ENCODE measurements around the gene PRELID3B. TPM values are rescaled to one million over a fixed set of nuclear protein-coding genes. Genes with fewer than 3 reads are reported as not detected.

Gene PRELID3B
- total and polyA plus RNA-seq, 2 of the 13 experiments (the other 11 are each of a cell fraction or from before 2014, with no cell fraction given): 23.3 to 42.6 TPM

DNA sequence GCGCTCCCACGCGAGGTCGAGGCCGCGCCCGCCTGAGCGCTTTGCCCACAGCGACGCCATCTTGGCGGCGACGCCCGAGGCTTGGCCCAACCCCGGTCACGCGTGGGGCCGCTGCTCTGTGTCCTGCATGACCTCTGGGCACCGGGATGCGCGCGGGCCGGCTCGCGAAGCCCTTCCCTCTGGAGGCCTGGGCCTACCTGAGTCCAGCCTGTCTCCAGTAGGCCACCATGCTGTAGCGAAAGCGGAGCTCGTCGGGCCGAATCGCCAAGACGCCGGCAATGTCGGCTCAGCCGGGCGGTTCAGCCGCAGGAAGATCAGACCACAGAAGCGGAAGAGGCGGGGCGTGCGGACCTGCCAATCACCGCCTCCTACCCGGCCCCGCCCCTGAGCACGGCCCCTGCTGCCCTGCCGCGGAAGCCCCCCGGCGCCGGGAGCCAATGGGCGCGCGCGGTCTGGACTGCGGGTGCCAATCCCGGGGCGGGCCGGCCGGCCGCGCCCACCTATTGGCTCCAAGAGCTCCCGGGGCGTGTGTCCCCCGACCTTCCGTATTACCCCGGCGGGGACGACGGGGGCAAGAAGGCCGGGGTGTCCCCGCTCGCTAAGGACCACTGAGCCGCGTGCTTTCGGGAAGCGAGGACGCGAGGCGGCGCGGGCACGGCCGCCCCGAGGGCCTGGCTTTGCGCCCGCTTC lies 10.4 kb downstream of the PRELID3B start, which contains the start of gene ATP5F1E (continued):
- TF ChIP-seq, protein P1, sequence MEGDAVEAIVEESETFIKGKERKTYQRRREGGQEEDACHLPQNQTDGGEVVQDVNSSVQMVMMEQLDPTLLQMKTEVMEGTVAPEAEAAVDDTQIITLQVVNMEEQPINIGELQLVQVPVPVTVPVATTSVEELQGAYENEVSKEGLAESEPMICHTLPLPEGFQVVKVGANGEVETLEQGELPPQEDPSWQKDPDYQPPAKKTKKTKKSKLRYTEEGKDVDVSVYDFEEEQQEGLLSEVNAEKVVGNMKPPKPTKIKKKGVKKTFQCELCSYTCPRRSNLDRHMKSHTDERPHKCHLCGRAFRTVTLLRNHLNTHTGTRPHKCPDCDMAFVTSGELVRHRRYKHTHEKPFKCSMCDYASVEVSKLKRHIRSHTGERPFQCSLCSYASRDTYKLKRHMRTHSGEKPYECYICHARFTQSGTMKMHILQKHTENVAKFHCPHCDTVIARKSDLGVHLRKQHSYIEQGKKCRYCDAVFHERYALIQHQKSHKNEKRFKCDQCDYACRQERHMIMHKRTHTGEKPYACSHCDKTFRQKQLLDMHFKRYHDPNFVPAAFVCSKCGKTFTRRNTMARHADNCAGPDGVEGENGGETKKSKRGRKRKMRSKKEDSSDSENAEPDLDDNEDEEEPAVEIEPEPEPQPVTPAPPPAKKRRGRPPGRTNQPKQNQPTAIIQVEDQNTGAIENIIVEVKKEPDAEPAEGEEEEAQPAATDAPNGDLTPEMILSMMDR (CRISPR knock-in tag; IDR thresholded peaks at IDR 0.05): peak; percentile 21; the same call in 1 of the 2 replicates
- TF ChIP-seq, protein P2, sequence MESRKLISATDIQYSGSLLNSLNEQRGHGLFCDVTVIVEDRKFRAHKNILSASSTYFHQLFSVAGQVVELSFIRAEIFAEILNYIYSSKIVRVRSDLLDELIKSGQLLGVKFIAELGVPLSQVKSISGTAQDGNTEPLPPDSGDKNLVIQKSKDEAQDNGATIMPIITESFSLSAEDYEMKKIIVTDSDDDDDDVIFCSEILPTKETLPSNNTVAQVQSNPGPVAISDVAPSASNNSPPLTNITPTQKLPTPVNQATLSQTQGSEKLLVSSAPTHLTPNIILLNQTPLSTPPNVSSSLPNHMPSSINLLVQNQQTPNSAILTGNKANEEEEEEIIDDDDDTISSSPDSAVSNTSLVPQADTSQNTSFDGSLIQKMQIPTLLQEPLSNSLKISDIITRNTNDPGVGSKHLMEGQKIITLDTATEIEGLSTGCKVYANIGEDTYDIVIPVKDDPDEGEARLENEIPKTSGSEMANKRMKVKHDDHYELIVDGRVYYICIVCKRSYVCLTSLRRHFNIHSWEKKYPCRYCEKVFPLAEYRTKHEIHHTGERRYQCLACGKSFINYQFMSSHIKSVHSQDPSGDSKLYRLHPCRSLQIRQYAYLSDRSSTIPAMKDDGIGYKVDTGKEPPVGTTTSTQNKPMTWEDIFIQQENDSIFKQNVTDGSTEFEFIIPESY (CRISPR knock-in tag; IDR thresholded peaks at IDR 0.05): peak; percentile 6; the same call in 1 of the 2 replicates
- TF ChIP-seq ETV6 (CRISPR knock-in tag; conservative IDR thresholded peaks at IDR 0.05): peak; percentile 79
- peak; percentile 60; the same call in 1 of the 2 replicates for TF ChIP-seq MED1 (CRISPR knock-in tag; IDR thresholded peaks at IDR 0.05)
- TF ChIP-seq, protein P3, sequence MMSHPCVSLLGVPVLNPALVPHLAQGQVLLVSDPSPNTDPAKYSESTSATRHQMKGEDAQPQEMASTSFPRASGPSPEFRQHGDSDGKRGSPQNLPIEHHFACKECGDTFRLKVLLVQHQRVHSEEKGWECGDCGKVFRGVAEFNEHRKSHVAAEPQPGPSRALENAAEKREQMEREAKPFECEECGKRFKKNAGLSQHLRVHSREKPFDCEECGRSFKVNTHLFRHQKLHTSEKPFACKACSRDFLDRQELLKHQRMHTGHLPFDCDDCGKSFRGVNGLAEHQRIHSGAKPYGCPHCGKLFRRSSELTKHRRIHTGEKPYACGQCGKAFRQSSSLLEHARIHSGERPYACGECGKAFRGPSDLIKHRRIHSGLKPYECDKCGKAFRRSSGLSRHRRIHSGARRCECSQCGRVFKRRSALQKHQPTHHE (CRISPR knock-in tag; IDR thresholded peaks at IDR 0.05; ENCODE audit: borderline replicate concordance): peak; percentile 90

Measured in HepG2 (cell line).